ENCODE results near the gene MEF2D.

- TF ChIP-seq, protein P1, sequence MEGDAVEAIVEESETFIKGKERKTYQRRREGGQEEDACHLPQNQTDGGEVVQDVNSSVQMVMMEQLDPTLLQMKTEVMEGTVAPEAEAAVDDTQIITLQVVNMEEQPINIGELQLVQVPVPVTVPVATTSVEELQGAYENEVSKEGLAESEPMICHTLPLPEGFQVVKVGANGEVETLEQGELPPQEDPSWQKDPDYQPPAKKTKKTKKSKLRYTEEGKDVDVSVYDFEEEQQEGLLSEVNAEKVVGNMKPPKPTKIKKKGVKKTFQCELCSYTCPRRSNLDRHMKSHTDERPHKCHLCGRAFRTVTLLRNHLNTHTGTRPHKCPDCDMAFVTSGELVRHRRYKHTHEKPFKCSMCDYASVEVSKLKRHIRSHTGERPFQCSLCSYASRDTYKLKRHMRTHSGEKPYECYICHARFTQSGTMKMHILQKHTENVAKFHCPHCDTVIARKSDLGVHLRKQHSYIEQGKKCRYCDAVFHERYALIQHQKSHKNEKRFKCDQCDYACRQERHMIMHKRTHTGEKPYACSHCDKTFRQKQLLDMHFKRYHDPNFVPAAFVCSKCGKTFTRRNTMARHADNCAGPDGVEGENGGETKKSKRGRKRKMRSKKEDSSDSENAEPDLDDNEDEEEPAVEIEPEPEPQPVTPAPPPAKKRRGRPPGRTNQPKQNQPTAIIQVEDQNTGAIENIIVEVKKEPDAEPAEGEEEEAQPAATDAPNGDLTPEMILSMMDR (IDR thresholded peaks at IDR 0.05), result no peak
- TF ChIP-seq POLR2A (IDR thresholded peaks at IDR 0.05) (no peak), EP300 (IDR thresholded peaks at IDR 0.05) (no peak), POLR2AphosphoS5 (IDR thresholded peaks at IDR 0.05) (no peak)
These were observed 82.0 kb downstream of the MEF2D start for GRCh38 chr1:156418416-156419070.
